GM12891 (cell line): ENCODE results near the gene MET.

Experiments
- DNase-seq: peaks from one replicate; pipeline ENCODE4 v3.0.0; 2011; ENCODE audit warnings: low spot score; ENCODE audit not compliant: insufficient read length
- FAIRE-seq: peaks from 2 replicates; lab custom pipeline; 2011; peaks lifted over from hg19 to GRCh38; lab: Jason Lieb, UNC
- PAX5 ChIP-seq: IDR thresholded peaks from 2 replicates; pipeline ENCODE4 v1.6.1; 2011; ENCODE audit warnings: low read length, moderate library complexity, mild to moderate bottlenecking; ENCODE audit not compliant: insufficient read depth, severe bottlenecking
- POLR2A ChIP-seq: IDR thresholded peaks from 2 replicates; pipeline ENCODE4 v1.6.1; 2011; ENCODE audit warnings: low read depth, low read length, control low read depth
- POLR2AphosphoS5 ChIP-seq: IDR thresholded peaks from 2 replicates; pipeline ENCODE4 v1.6.1; 2011; ENCODE audit warnings: low read depth, low read length, control low read depth
- POU2F2 ChIP-seq: IDR thresholded peaks from 2 replicates; pipeline ENCODE4 v1.6.1; 2011; ENCODE audit warnings: low read depth, mild to moderate bottlenecking, control low read depth, low read length, moderate library complexity
- SPI1 ChIP-seq: IDR thresholded peaks from 2 replicates; pipeline ENCODE4 v1.6.1; 2011; ENCODE audit warnings: low read depth, low read length, control low read depth
- TAF1 ChIP-seq: IDR thresholded peaks from 2 replicates; pipeline ENCODE4 v1.6.1; 2011; ENCODE audit warnings: low read depth, low read length, control low read depth

MET gene

DNA sequence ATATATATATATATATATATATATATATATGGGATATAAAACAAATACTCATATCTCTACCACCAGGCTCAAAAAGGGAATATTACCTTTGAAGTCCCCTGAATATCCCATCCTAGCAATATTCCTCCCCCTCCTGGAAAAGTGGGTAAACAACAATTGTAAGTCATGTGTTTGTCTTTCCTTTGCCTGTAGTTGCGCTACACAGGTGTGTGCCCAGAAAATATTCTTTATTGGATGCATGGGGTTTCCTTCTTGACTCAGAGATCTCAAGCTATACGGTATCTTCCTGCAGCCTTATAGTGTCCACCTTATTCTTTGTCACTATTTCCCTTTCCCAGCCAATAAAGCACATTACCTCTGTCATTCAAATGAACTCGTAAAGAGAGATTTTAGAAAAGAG is 54.2 kb downstream of the MET start:
- no peak for FAIRE-seq
- DNase-seq: no peak
- TF ChIP-seq SPI1 (no peak), POLR2A (no peak), POLR2AphosphoS5 (no peak), PAX5 (no peak), POU2F2 (no peak), TAF1 (no peak)

DNA sequence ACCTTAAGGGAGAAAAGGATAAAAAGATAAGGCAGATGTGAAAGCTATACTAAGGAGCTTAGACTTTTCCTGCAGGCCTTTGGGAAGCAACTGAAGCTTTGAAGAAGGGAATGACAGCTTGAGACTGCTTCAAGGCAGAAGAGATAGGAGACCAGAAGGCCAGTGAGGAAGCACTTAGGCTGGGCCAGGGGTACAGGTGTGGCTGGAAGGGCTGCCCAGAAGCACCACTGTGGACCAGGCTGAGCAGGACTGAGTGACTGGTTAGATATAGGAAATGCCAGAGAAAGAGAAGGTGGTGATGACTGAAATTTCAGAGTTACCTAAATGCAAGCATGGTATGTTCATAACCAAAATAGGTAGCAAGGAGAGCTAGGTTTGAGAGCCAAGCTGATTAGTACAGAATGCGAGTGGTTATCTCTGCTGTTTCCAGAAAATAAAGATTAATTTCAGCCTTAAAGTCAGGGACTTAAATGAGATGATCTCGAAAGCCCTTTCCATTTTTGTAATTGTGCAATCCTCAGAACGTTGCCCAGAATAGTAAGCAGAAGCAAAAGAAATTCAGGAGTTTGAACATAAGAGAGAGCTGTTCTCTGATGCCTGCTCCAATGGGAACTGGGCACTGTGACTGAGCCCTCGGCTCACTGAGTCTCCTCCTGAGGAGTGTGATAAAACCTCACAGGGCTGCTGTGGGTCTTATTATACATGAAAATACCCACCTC is 54.9 kb downstream of the MET start:
- FAIRE-seq (no peak), DNase-seq (no peak)
- TF ChIP-seq PAX5: no peak
- no peak for TF ChIP-seq POU2F2
- no peak for TF ChIP-seq SPI1
- TF ChIP-seq POLR2AphosphoS5: no peak
- no peak for TF ChIP-seq TAF1
- TF ChIP-seq POLR2A: no peak

DNA sequence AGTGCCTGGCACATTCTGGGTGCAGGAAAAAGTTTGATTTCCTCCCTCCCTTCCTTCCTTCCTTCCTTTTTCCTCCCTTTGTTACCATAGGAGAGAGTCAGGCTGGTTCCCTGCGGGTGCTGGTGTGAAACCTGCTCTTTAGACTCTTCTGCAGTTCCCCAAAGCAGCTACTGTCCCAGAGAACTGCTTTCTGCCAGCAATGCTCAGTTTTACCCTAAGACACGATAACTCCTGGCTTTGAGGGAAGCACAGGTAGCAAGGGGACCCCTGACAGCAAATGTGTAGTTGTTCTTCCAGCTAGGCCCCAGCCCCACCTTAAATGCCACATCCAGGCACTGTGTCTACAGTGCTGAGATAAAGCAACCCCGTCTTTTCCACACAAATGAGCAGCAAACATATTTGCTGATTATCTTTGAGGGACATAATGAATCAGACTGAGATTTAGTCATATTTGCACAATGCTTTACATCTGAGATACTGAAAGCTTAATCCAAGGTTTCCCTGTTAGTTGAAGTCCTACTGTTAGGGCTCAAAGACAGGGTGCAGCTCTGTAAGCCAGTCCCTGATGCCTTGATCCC is 55.5 kb downstream of the MET start:
- FAIRE-seq (no peak), DNase-seq (no peak)
- TF ChIP-seq POLR2A (no peak), PAX5 (no peak), POU2F2 (no peak), SPI1 (no peak), POLR2AphosphoS5 (no peak), TAF1 (no peak)

DNA sequence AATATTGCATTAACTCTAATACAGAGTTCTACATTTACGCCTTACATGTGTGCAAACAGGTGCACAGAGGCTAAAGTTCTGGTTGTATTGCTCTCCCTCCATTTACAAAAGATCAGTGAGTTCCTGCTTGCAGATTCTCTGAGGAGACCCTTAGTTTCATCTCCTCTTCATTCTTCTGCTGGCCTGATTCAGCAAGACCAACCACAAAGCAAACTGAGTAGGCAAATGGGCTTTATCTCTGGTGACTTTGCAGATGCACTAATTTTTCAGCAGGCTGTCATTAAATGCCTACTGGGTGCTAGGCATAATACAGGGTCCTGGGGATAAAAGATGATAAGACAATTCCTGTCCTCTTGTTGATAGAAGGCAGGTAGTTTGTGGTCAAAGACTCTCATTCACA is 56.4 kb downstream of the MET start:
- FAIRE-seq: no peak
- DNase-seq: no peak
- TF ChIP-seq POLR2A (no peak), PAX5 (no peak), SPI1 (no peak), POLR2AphosphoS5 (no peak), POU2F2 (no peak), TAF1 (no peak)

DNA sequence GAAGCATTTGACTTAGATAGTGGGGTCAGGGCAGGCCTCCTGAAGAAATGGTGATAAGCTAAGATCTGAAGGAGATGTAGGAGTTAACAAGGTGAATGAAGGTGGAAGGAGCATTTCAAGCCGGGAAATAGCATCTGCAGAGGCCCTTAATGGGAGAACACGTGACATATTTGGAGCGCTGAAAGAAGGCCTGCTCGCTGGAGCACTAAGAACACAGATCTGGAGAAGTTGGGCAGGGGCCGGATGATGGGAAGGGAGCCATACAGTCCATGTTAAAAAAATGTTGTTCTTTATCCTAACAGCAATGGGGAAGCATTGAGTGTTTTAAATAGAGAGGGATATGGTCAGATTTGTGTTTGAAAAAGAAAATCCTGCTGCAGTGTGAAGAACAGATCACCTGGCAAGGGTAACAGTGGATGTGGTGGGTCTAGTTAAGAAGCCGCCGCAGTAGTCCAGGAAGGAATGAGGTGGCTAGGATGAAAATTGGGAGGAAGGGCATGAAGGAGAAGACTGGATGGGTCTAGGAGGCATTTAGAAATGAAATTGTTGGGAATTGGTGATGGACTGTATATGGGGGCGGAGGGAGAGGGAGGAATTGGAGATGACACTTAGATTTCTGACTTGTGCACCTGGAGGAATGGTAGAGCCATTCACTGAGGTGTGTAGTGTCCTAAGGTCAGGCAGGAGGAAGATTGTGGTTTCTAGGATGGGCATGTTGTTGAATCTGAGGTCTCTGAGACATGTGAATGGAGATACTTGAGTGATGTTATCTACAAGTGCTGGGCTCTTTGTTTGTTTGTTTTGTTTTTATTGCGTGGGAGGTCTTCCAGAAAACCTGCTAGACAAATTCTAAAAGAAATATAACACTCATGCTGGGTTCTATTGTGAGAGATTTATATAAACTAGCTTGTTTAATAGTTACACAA is 58.4 kb downstream of the MET start:
- FAIRE-seq: no peak
- TF ChIP-seq POU2F2 (no peak), PAX5 (no peak), TAF1 (no peak), POLR2AphosphoS5 (no peak), POLR2A (no peak), SPI1 (no peak)
- DNase-seq: no peak

DNA sequence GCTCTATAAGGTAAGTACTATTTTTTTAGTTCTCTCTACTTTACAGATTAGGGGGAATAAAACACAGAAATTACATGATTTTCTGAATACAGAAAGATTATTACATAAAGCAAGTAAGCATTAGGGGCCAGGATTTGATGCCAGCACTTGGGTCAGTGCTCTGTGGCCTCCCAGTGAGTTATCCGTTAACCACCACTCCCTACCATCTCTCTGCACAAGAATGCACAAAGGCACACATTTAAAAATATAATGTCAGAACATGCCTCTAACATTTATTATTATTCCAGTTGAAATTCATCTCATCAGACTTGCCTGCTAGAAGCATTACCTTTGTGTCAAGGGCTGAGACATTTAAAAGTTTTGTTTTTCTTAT is 59.0 kb downstream of the MET start:
- TF ChIP-seq POLR2A: no peak
- no peak for TF ChIP-seq POU2F2
- no peak for TF ChIP-seq POLR2AphosphoS5
- TF ChIP-seq SPI1: no peak
- no peak for DNase-seq
- FAIRE-seq: no peak

DNA sequence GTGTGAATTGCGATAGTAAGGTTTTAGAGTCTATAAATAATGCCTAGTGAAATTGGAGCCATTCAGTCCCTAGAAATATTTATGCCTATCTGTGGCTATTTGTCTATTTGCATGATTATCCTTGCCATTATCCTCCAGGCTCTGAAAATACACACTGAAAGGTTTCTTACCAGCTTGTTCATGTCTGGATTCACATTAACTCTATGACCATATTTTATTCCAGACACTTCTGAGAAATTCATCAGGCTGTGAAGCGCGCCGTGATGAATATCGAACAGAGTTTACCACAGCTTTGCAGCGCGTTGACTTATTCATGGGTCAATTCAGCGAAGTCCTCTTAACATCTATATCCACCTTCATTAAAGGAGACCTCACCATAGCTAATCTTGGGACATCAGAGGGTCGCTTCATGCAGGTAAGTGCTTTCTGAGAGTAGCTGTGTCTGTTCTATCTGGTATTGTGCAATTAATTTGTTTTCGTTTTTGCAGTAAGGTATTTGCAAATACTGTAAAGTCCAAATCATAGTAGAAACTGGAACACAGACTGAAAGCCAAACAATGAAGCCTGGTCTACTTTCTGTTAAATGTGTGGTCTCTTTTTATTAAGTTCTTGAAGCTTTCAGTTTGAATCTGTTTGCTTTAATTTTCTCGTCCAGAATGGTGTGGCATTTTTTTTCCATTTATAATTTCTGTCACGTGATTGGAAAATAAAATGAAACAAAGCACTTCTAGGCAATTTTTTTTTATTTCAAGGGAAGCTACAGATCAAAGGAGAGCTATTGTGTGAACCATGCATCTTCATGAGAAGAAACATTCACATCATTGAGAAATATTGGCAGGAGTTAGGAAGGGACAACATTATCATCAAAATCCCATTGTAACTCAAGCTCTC is 59.7 kb downstream of the MET start:
- FAIRE-seq: no peak
- TF ChIP-seq PAX5 (no peak), POLR2A (no peak), TAF1 (no peak), POU2F2 (no peak), SPI1 (no peak), POLR2AphosphoS5 (no peak)
- DNase-seq: no peak

DNA sequence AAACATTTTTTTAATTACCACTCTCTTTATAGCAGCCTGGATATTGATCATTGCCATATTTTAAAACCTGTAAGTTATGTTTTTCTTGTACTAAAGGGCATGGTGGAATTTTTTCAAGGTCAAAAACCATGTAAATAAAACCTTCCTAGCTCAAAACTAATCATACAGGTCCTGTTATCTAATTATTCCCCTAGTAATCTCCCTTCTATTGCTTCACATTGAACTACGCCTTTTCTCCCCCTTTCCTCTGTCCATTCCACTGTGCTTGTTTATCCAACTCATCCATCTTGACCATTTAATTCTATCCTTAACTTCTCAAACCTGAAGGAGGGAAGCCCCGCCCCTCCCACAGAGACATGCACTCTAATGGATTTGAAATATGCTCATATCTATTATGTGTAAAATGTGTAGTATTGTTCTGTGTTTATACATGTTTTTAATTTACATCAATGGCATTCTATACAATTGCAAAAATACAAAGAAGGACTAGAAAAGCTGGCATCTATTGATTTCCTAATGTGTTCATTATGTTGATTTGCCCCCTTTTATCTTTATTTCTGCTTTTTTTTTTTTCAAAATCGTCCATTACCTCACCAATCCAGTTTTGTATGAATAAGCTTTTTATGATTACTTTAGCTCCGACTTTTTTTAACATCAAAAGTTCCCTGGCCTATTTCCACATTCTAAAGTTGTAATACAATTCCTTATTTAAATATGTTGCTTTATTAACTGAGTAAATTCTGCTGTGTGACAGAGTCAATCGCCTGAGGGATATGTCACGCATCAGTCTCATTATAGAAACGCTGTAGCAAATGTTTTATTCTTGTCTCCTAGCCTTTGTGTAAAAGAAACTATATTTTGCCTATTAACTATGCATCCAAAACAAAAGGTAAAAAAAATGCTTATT is 61.0 kb downstream of the MET start:
- FAIRE-seq (no peak), DNase-seq (no peak)
- no peak for TF ChIP-seq PAX5
- TF ChIP-seq SPI1: no peak
- TF ChIP-seq POLR2AphosphoS5: no peak
- no peak for TF ChIP-seq POU2F2
- TF ChIP-seq TAF1: no peak
- no peak for TF ChIP-seq POLR2A
